HG03442 (cell line): ENCODE results near the gene RASGEF1C.

Experiments
- ATAC-seq: cut with Tn5 transposase; IDR thresholded peaks from one replicate; pipeline ENCODE4 v1.9.1; 2021; ENCODE audit warnings: mild to moderate bottlenecking, moderate library complexity; ENCODE audit not compliant: unreplicated experiment

RASGEF1C gene

DNA sequence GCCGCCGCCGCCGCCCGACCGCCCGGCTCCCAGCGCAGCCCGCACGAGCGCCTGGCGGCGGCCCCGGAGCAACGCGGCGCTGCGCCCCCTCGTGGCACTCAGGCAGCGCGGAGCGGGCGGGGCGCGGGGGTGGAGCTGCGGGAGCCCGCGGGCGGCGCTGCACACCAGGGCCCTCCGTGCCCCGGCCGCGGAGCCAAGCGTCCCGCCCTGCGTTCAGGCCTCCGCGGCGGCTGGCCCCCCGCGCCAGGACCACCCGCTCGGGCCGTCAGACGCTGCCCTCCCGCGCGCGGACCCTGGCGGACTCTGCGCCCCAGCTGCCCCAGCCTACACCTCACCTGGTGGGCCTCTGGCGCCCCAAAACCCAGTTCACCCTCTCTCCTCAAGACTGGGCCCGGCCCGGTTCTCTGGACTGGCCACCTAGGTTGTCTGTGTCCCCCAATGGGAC, at the start of gene RASGEF1C:
TSS of gene RASGEF1C (minus strand) at position 75 of the 445 bp plus-strand sequence. CDS start 71,159 bp downstream, outside the sequence.
- peak; percentile 67 for ATAC-seq

DNA sequence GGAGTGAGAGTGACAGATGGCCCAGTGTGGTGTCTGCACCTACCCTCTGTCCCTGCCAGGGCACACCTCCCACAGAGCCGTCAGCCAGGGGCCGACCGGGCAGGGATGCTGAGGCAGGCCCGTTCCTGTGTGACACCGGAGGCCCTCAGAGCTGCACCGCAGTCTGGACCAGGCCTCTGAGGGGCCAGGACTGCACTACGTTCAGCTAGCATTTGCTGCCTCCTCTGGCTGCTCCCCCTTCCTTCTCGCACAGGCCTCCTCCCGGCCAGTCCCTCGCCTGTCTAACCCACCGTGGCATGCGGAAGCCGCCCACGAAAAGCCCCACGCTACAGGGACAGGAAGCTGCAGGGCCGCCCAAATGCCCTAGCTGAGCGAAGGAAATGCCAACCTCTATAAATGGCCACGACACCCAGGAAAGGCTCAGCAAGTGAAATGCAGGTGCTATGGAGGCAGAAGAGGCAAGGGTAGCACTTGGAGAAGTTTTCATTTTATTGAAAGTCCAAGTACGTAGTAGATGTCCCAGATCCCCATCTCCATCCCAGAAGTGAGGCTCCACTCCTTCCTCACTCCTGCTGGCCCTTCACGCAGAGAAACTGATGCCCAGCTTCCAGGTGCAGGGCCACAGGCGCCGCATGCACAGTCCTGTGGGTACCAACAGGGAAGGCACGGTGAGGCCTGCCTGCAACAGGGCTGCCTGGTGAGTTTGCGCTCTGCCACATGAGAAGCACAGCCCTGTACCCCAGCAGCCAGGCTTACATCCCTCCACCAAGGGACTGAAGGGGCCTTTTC, 44.2 kb upstream of the RASGEF1C start:
- no peak for ATAC-seq

DNA sequence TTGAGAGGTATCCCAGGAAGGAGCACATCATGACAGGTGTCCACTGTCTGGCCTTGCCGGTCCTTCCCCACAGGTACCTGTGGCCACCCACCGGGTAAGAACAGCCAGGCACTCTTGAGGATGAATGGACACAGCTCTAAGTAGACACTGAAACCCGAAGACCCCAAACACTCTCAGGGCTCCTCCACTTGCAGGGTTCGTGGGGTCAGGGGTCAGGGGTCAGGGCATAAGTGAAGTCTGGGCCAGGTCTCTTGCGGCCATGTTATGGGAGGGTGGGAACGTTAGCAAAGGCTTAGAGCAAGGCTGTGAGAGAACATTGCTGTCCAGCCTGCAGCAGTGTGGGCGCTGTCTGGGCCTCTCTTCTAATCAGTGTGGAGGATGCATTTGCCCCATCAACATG, 42.9 kb upstream of the RASGEF1C start:
- no peak for ATAC-seq

DNA sequence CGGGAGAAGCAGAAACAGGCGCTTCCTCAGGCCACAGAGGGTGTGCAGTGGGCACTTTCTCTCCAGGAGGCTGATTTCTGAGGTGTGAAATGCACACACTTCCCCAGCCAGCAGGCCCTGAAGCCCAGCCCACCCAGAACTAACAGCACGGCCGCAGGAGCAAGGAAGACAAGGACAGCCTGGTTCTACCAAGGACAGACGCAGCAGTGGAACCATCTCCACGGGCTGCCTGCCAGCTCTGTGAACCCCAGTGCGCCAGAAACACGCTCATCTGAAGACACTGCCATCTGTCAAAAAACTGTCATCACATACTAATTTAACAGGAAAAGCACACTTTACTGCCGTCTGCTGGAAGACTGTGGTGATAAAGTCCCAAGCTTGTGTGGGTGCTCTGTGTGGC, 42.1 kb upstream of the RASGEF1C start:
- ATAC-seq: no peak

DNA sequence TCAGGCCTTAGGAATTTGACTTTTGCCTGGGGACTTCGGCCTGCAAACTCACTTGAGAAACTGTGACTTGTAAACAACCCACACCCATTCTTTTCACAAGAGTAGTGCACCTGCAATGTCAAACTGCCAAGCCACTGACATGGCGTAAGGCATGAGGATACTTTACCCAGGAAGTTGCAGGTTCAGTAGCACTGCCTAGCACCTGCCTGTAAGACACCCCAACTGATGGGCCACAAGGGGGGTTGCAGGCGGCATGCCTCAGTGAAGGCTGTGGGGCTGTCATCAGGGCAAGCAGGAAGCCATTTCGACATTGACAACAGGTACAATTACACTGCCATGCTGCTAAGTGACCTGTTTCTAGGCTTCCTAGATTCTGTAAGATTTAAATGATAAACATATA, 41.3 kb upstream of the RASGEF1C start:
- ATAC-seq: no peak

DNA sequence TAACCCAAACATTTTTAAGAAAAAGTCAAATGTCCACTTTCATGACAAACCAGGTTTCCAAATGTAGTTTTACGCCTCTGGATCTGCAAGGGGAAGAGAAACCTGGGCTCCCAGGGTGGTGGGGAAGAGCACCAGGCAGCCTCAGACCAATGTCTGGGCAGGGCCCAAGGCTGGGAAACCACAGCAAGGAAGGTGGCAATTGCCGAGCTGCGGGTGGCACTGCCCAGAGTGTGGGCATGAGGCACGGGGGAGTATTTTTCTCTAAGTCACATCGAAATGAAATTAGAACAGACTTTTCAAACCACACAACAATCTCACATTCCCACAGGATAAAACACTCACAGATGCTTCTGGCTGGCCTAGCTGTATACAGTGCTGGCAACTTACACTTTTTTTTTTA, 32.6 kb upstream of the RASGEF1C start:
- ATAC-seq: no peak

DNA sequence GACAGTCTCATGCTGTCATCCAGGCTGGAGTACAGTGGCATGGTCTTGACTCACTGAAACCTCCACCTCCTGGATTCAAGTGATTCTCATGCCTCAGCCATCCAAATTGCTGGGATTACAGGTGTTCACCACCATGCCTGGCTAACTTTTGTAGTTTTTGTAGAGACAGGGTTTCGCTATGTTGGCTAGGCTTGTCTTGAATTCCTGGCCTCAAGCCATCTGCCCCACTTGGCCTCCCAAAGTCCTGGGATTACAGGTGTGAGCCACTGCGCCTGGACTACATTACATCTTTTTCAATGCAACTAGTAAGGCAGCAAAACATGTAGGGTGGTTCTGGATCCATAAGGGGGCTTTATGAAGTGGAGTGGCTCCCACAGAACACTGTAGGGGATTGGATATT, 29.6 kb upstream of the RASGEF1C start:
- ATAC-seq: no peak

DNA sequence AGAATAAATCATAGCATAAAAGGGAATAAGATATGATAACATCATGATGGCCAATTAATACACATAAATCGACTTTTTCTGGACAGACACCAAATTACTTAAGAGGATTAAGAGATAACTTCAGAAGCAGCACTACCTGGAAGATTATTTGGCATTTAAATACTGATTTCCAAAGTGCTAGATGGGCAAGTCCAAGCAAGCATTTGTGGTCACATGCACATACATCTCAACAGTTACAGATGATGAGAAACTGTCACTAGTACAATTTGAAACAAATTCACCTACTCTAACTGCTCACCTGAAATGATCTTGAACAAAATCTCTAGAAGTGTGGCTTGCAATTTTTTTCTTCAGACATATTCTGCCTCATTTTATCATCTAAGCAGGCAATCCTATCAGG, 26.8 kb upstream of the RASGEF1C start:
- no peak for ATAC-seq

DNA sequence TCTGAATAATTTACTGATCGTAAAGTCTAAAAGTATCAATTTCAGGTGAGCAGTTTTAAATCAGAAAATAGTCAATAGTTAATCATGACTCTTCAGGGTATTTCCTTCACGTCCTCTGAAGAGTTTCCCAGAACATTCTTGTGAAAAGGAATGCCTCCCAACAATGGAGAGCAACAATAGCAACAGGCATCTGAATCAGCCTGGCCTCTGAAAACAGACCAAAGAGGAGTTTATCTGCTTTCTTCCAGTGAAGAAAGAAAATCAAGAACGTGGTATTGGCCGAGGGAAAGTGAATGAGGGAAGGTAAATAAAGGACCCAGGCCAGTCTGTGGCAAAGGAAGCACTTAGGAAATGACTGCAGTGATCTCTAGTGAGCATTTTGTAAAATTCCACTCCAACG, 26.1 kb upstream of the RASGEF1C start:
- ATAC-seq: no peak

DNA sequence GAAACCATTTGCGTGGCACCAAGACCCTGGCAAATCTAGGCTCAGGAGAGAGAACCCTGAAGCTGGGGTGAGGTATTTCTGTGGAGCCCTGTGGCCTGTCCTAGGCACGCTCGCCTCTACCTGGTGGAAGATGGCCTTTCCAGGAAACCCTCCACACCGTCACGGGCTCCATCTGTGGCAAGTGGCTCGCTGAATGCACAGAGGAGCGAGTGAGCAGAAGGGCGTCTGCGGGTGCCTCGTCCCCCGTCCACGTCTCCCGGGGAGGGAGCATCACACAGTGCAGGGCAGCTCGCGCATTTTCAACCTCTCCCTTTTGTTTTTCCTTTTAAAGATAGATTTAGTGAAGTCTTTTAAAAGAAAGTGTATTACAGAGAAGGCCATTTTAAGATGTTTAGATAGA, 25.3 kb upstream of the RASGEF1C start:
- no peak for ATAC-seq

DNA sequence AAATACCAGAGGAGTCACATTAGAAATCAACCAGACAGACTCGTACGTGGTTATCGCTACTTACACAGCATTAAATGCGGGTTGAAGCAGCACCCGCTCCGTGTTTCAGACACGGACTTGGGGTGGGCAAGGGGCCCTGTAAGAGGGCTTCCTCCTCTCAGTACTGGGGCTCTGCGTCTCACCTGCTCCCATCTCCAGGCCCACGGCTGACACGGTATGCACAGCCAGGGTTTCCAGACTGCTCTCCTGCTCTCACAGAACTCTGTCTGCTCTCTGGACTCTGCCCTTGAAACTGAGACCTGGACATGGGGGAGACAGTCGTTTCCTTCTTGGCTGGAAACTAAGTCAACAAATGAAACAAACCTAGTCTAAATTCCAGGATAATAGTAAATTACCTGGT, 24.7 kb upstream of the RASGEF1C start:
- ATAC-seq: no peak

DNA sequence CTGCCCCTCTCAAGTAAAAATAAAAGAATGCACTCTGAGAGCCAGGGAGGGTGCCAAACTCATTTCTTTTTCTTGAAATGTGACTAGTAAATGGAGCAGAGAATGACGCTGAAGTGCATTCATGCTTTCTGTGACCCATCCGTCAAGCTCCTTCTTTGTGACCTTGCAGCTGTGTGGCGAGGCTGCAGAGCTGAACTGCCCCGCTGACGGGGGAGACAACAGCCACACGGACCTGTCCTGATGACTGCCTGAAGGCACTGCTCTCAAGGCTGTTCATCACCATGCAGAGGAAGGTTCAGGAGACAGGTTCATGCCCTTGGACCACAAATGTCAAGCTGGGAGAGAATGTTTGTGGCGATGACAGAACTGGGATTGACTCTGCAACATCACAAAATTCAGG, 21.0 kb upstream of the RASGEF1C start:
- no peak for ATAC-seq

DNA sequence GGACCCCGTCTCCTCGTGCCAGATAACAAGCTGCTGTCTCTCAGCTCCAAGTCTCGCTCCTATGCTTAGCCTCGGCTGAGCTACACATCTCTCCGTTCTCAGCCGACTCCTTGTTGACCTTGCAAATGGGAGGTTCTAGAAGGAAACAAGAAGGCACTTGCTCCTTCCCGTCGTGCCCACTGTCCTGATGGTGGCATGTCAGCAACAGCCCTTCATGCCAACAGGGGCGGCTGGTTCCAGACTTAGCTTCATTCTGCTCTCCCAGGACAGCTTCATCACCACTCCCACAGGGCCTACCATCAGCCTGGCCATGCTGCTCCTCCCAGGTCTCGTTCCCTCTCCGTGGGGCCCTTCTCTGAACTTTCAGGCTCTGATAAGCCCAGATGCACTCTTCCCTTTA, 13.0 kb upstream of the RASGEF1C start:
- no peak for ATAC-seq

DNA sequence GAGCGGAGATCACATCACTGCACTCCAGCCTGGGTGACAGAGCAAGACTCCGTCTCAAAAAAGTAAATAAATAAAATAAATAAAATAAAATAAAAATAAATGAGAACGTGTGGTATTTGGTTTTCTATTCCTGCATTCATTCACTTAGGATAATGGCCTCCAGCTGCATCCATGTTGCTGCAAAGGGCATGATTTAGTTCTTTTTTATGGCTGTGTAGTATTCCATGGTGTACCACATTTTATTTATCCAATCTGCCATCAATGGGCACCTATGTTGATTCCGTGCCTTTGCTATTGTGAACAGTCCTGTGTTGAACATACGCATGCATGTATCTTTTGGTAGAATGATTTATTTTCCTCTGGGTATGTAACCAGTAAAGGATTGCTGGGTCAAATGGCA, 8.8 kb upstream of the RASGEF1C start:
- no peak for ATAC-seq

DNA sequence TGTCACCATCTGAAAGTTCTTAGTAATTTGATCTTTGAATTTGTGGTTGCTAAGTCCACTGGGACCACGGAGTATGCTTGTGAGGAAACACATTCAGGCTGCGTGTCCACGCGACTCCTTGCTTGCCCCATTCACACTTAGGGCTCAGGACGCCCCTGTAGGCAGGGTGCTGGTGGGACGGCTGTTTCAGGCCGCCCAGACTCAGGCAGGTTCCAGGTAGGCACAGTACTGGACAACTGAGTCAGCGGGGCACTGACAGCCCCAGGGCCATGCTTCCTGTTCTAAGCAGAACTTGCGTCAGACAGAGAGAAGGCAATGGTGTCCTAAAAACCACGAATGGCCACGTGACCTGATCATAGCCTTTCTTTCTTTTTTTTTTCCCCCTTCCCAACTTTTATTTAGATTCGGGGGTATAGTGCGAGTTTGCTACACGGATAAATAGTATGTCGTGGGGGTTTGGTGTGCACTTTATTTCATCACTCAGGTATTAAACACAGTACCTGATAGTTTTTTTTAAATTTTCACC, 7.7 kb upstream of the RASGEF1C start:
- ATAC-seq: no peak

DNA sequence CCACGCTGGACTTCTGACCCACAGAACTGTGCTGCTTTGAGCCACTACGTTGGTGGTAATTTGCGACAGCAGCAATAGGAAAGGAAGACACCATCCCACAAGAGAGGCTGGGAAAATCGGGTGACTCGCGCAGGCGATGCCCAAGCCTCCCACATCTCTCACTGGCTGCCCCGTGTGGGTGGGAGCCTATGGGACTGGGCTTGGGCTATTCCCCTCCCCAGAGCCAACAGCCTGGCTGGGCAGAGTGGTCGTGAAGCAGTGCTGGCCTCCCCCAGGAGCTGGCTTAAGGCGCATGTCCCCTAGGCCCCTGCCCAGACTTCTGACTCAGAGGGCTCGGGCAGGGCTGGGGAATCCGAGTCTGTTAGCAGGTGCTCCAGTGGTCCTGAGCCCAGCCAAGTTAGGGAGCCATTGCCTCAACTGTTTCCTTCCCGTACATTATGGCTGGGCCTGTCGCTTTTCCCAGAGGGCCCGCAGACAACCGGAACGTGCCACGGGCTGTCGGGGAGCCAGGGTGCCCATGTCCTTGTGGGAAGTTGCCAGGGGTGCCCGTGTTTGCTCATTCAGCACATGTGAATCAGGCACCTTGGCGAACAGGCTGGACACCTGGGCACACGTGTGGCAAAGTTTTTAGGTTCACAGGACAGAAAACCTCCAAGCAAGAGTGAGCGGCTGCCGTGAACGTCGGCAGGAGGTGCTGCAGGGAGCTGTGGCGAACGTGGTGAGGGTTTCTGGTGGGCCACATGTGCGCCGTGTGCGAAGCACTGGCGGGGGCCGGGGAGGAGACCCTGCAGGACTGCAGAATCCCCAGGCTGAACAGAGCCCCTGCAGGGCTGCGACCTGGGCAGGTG, 7.0 kb upstream of the RASGEF1C start:
- no peak for ATAC-seq

DNA sequence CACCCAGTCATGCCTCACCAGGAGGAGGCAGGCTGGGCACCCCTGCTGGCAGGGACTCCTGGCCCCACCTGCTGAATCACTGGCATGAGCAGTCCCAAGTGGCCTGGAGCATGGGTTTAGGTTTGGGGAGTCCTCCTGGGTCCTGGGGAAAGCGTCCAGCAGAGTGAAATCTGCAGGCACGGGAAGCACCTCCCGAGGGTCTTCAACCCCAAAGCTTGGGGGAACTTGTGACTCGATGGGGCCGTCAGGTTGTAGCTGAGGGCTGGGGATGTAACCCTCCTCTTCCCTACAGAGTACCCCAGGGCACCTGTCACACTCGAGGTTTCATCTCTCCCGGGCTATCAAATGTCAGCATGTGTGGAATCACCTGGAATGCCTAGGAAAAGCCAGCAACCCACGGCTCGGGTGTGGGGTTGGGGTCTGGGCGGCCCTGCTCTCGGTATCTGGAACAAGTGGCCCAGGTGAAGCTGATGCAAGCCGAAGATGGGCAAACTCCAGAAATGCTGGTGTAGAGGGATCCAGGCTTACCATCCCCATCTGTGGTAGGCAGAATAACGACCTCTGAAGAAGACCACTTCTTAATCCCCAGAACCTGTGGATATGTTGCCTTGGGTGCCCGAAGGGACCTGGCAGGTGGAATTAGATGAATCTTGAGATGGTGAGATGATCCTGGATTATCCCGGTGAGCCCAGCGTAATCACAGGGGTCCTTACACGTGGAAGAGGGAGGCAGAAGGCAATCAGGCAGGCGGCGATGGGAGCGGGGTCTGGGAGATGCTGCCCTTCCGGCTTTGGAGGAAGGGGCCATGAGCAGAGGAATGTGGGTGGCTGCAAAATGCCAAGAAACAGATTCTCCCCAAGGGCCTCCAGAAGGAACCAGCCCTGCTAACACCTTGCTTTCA, 6.1 kb upstream of the RASGEF1C start:
- no peak for ATAC-seq

DNA sequence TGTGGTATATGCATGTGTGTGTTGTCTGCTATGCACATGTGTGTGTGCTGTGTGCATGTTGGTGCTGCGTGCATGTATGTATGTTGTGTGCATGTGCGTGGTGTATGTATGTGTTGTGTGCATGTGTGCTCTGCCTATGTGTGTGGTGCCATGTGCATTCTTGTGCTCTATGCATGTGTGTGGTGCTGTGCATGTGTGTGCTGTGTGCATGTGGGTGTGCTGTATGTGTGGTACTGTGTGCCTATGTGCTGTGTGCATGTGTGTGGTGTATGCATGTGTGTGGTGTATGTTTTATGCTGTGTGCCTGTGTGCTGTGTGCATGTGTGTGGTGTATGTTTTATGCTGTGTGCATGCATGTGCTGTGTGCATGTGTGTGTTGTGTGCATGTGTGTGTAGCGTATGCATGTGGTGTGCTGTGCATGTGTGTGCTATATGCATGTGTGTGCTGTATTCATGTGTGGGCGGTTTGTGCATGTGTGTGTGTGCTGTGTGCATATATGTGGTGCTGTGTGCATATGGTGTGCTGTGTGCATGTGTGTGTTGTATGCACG, 4.7 kb upstream of the RASGEF1C start:
- no peak for ATAC-seq

DNA sequence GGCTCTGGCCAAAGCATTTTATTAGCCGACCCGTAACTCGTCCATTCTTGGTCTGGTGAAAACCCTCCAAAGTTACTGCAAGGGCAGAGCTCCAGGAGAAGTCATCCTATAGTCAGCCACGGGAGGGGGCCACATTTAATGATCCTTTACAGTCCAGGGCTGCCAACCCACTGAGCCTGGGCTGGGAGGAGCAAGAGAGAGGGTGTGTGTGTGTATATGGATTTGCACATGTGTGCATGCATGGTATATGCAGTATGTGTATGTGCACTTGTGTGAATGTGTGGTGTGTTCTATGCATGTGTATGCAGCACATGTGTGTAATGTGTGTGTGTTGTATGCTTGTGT, 4.2 kb upstream of the RASGEF1C start:
- no peak for ATAC-seq

DNA sequence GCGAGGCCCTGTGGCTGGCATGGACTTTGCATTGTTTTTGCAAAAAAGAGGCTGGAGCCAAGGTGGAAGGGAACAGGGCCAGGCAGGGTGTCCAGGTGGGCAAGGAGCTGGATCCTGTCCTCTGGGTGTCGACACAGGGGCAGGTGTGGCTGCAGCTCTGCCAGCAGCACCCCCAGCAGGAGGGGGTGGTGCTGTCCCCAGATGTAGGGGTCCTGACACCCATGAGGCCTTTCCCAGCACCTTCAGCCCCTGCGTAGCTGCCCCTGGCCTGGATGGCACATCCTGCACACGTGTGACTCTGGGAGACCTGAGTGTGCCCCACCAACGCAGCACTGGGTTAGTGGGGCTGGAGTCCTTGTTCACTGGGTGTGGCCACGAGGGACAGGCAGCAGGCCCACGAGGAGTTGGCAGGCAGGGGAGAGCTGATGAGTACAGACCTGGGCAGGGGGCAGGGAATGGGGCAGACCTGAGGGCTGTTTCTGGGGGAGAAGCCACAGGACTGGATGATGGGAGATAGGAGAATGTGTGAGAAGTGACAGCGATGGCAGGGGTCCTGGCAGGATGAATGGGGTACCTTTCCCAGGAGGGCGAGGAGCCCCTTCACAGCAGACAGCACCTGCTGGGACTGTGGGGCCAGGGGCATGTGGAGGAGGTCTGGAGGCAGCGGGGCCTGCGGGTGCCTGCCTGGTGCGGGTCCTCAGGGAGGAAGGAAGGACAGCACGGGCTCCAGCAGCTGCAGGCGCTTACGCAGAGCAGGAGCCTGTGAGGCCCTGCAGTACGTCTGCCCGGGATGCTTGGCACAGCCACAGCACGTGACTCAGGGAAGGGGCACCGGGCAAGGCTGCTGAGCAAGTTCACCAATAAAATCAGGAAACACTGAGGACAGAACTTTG, 3.6 kb upstream of the RASGEF1C start:
- no peak for ATAC-seq
